HG03280 (cell line): ENCODE results near the gene TWF1.
A peak's percentile ranks its signal among the peaks of the same experiment; 100 is the strongest.
"Not testable (repeated sequence)": the region's sequence is repeated elsewhere in the genome, so short reads cannot be mapped to it uniquely, and the experiment has no call there.

ENCODE experiments used
- ATAC-seq: cut with Tn5 transposase; IDR thresholded peaks from one replicate; pipeline ENCODE4 v1.9.1; 2021; ENCODE audit warnings: mild to moderate bottlenecking, moderate library complexity; ENCODE audit not compliant: unreplicated experiment

TWF1 gene

GRCh38 chr12:43806737-43807072 lies 588 bp upstream of the TWF1 start:
- no peak for ATAC-seq

- ATAC-seq: no peak
Measured at GRCh38 chr12:43805149-43805859, 813 bp downstream of the TWF1 start.

- ATAC-seq: no peak
Measured at GRCh38 chr12:43797561-43798217, 8.4 kb downstream of the TWF1 start.

GRCh38 chr12:43795716-43796280 lies 10.3 kb downstream of the TWF1 start:
- ATAC-seq: no peak

GRCh38 chr12:43789941-43790340 lies 16.2 kb downstream of the TWF1 start:
- no peak for ATAC-seq

GRCh38 chr12:43786899-43787693 lies 19.0 kb downstream of the TWF1 start:
- ATAC-seq: no peak

GRCh38 chr12:43776498-43776897 lies 29.6 kb downstream of the TWF1 start:
- ATAC-seq: peak; percentile 60

GRCh38 chr12:43766291-43766690 lies 39.8 kb downstream of the TWF1 start:
- no peak for ATAC-seq

GRCh38 chr12:43764528-43764927 lies 41.6 kb downstream of the TWF1 start:
- ATAC-seq: no peak

GRCh38 chr12:43763769-43764168 lies 42.3 kb downstream of the TWF1 start:
- ATAC-seq: no peak

GRCh38 chr12:43762596-43762995 lies 43.5 kb downstream of the TWF1 start:
- no peak for ATAC-seq

GRCh38 chr12:43761500-43761899 lies 44.6 kb downstream of the TWF1 start:
- no peak for ATAC-seq

GRCh38 chr12:43760396-43760795 lies 45.7 kb downstream of the TWF1 start:
- no peak for ATAC-seq

- peak; percentile 96 for ATAC-seq
Measured at GRCh38 chr12:43758728-43759563, 47.2 kb downstream of the TWF1 start, which contains the start of the genes IRAK4 and PUS7L. IRAK4 (plus strand) TSS chr12:43758951; CDS start chr12:43768112, 9,161 bp downstream. PUS7L (minus strand) TSS chr12:43758790; CDS start chr12:43755245, 3,545 bp downstream.

- ATAC-seq: peak; percentile 3
Measured at GRCh38 chr12:43758247-43758727, 47.8 kb downstream of the TWF1 start.

GRCh38 chr12:43754015-43754414 lies 52.1 kb downstream of the TWF1 start:
- no peak for ATAC-seq

GRCh38 chr12:43751360-43751759 lies 54.8 kb downstream of the TWF1 start:
- not testable (repeated sequence) for ATAC-seq

GRCh38 chr12:43750814-43751213 lies 55.3 kb downstream of the TWF1 start:
- no peak for ATAC-seq

- ATAC-seq: no peak
Measured at GRCh38 chr12:43749016-43749415, 57.1 kb downstream of the TWF1 start.

GRCh38 chr12:43744826-43745225 lies 61.3 kb downstream of the TWF1 start:
- no peak for ATAC-seq
